ENCODE results near the gene PPP6R3. TPM values are rescaled to one million over a fixed set of nuclear protein-coding genes. Genes with fewer than 3 reads are reported as not detected.

PPP6R3 gene
- total RNA-seq, 4 donors from 2014 or later = 238 to 334 (median 268) TPM

DNA sequence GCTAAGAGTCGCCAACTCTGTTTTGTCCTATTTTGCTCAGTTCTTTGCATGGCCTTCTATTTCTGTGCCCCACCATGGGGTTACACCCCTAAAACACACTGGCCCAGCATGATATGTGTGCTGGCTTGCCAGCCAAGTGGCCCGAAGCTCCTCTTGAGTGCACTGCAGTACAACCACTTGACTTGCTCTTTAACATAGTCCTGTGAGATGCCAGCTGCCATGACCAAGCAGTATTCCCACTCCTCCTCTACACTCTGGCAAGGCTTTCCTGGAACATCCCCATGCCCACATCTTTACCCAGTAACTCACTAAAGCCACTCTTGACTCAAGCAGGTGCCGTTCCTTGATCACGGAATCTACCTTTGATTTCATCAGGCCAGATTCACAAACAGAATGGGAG is 120.9 kb downstream of the PPP6R3 start:
- Histone ChIP-seq H3K27ac (peak overlapping the region; percentile 56 to 79 (median 70)), H3K4me3 (replicated peaks in 1 of 3) (no peak overlapping the region), H3K27me3 (no peaks in the 10 kb centered on the region), H3K9me3 (no peaks in the 10 kb centered on the region), H3K36me3 (peaks cover 0 to 12% of the 10 kb centered on the region in 2 donors), H3K4me1 (peaks cover 44 to 49% of the 10 kb centered on the region in 2 donors)
- DNase-seq = peak; percentile 88 to 91
- TF ChIP-seq POLR2A (IDR thresholded peaks at IDR 0.05) = no peak
- TF ChIP-seq, protein P1, sequence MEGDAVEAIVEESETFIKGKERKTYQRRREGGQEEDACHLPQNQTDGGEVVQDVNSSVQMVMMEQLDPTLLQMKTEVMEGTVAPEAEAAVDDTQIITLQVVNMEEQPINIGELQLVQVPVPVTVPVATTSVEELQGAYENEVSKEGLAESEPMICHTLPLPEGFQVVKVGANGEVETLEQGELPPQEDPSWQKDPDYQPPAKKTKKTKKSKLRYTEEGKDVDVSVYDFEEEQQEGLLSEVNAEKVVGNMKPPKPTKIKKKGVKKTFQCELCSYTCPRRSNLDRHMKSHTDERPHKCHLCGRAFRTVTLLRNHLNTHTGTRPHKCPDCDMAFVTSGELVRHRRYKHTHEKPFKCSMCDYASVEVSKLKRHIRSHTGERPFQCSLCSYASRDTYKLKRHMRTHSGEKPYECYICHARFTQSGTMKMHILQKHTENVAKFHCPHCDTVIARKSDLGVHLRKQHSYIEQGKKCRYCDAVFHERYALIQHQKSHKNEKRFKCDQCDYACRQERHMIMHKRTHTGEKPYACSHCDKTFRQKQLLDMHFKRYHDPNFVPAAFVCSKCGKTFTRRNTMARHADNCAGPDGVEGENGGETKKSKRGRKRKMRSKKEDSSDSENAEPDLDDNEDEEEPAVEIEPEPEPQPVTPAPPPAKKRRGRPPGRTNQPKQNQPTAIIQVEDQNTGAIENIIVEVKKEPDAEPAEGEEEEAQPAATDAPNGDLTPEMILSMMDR (IDR thresholded peaks at IDR 0.05) = no peak
- intact Hi-C loops (cut with DNase I) = no loop called here
- 49 to 50% methylated on average over 4 of the region's 4 CpGs for WGBS, 2 donors

DNA sequence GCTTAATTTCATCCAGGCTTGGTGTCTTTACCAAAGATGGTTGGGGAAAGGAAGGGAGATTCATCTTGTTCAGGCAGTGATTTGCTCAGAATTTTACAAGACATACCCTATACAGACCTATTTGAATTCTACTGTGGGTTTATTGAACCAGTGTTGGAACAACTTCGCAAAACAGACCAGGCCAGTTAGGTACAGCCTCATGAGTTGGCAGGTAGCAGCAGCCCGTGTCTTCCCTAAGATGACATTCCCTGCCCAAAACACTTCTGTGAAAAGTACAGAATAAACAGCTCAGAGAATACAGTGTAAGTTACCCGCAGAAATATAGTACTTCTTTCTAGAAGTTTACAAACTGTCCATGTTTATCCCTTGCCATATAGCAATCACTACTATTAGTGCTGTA is 121.3 kb downstream of the PPP6R3 start:
- H3K9me3 ChIP-seq = no peaks in the 10 kb centered on the region
- H3K27ac ChIP-seq = peak overlapping the region; percentile 56 to 79 (median 70)
- TF ChIP-seq, protein P1 (IDR thresholded peaks at IDR 0.05) = no peak
- no peak for TF ChIP-seq POLR2A (IDR thresholded peaks at IDR 0.05)
- intact Hi-C loops (cut with DNase I) = no loop called here
- 31 to 51% methylated on average over 3 of the region's 3 CpGs for WGBS, 2 donors
- no peaks in the 10 kb centered on the region for H3K27me3 ChIP-seq
- no peak overlapping the region for H3K4me3 ChIP-seq (replicated peaks in 1 of 3)
- H3K36me3 ChIP-seq = peaks cover 0 to 15% of the 10 kb centered on the region in 2 donors
- peaks cover 44 to 49% of the 10 kb centered on the region in 2 donors for H3K4me1 ChIP-seq
- peak; percentile 64 to 67 for DNase-seq

DNA sequence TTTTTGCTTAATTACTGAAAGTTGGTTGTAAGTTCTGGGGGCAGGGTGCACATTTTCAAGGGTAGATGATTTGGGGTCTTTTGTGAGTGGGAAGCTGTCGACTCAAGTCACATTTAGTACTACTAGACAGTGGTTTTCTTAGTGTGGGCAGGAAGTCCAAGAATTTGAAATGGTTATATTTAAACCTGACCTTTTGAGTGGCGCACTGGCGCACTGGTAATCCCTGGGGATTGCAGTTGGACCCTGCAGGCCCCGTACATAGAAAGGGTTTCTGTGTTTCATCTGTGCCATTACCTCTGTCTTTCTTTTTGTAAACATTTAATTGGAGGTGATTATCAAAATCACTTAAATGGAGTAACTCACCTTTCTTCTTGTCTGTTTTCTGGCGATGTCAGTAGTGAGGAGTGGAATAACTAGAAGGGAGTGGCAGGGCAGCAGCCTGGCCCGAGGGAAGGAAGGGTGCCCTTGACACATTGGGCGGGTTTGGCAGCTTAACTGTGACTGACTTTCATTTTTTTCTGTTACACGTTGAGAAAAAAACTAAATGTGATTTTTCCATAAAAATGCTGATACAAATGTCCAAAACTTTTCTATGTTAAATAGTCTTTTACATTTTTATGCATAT is 122.0 kb downstream of the PPP6R3 start:
- Histone ChIP-seq H3K27ac (peak overlapping the region; percentile 42 to 70 (median 56)), H3K4me3 (replicated peaks in 1 of 3) (no peak overlapping the region), H3K36me3 (peaks cover 0 to 21% of the 10 kb centered on the region in 2 donors), H3K4me1 (peaks cover 44 to 49% of the 10 kb centered on the region in 2 donors), H3K9me3 (no peaks in the 10 kb centered on the region), H3K27me3 (no peaks in the 10 kb centered on the region)
- TF ChIP-seq, protein P1 (IDR thresholded peaks at IDR 0.05) = no peak
- no peak for TF ChIP-seq POLR2A (IDR thresholded peaks at IDR 0.05)
- DNase-seq = peak; percentile 63 to 72
- intact Hi-C loops (cut with DNase I) = no loop called here
- 44% methylated on average over 8 of the region's 8 CpGs for WGBS, 2 donors

GRCh38 chr11:68583041-68583446 is 122.5 kb downstream of the PPP6R3 start:
- TF ChIP-seq, protein P1 (IDR thresholded peaks at IDR 0.05) = no peak
- TF ChIP-seq POLR2A (IDR thresholded peaks at IDR 0.05) = no peak
- 76 to 79% methylated on average over 2 of the region's 2 CpGs for WGBS, 2 donors
- no peaks in the 10 kb centered on the region for H3K9me3 ChIP-seq
- DNase-seq = no peak
- no peak overlapping the region for H3K4me3 ChIP-seq (replicated peaks in 1 of 3)
- intact Hi-C loops (cut with DNase I) = no loop called here
- H3K27ac ChIP-seq = peak overlapping the region; percentile 11 to 70 (median 56)
- no peaks in the 10 kb centered on the region for H3K27me3 ChIP-seq
- H3K36me3 ChIP-seq = peaks cover 1 to 20% of the 10 kb centered on the region in 2 donors
- peaks cover 44 to 49% of the 10 kb centered on the region in 2 donors for H3K4me1 ChIP-seq

GRCh38 chr11:68584097-68584496 is 123.5 kb downstream of the PPP6R3 start:
- Histone ChIP-seq H3K36me3 (peaks cover 7 to 14% of the 10 kb centered on the region in 2 donors), H3K4me3 (replicated peaks in 1 of 3) (no peak overlapping the region), H3K4me1 (peaks cover 44 to 49% of the 10 kb centered on the region in 2 donors), H3K27me3 (no peaks in the 10 kb centered on the region), H3K27ac (peak overlapping the region in 2 of 3 donors; percentile 33 to 41), H3K9me3 (no peaks in the 10 kb centered on the region)
- intact Hi-C loops (cut with DNase I) = no loop called here
- 39 to 80% methylated on average over 1 to 5 of the region's 6 CpGs for WGBS, 2 donors
- no peak for TF ChIP-seq POLR2A (IDR thresholded peaks at IDR 0.05)
- TF ChIP-seq, protein P1 (IDR thresholded peaks at IDR 0.05) = peak in 5 of 6 experiments; percentile 11 to 49 (median 36)
- peak; percentile 24 to 42 for DNase-seq

Data from thyroid gland (tissue), 4 donors.